Suppressor macrophage (primary cell): ENCODE data around the gene HK2.
A peak's percentile ranks its signal among the peaks of the same experiment; 100 is the strongest.
"Not testable (repeated sequence)": the region's sequence is repeated elsewhere in the genome, so short reads cannot be mapped to it uniquely, and the experiment has no call there.

Experiments
- DNase-seq, 4 experiments: peaks; one replicate each; pipeline ENCODE4 v3.0.0-alpha.2; 2020 to 2022

HK2 gene

DNA sequence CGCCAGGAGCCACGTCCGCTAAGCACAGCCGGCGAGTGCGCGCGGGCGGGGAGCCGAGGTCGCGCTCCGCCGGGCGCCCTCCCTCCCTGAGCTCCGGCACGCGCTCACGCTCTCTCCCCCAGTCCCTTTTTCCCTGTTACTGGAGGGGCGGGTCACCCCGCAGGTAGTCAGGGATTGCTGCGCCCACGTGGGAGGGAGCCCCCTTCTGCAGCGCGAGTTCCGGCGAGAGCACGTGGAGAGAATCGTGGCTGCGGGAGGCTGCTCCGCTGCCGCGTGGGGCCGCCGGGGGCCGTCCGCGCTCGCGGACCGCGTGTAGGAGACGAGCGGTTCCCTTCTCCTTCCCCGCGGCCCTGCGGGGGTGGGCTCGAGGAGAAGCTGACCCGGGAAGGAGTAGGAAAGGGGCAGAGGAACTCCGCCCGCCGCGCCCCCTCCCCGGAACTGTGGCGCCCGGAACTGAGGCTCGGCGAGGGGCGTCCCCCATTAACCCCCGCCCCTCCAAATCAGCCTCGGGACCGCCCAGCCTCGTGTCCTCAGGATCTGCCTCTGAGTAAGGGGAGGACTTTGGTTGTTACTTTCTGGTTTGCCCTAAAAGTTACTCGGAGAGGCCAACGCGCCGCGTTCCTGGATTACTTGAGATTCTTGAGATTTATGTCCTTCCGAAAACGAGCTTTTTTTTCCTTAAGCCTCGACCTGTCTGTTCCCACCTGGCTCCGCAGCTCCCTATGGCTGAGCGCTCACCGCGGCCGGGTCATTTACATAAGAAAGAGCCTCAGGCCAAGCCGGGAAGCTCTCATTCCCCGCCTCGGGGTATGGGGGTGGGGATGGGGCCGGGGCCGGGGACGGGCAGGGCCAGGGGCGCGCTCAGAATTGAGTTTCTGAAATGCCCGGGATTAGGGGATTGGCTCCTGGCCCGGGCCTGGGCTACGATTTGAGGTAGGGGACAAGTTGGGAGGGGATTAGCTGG, 1.1 kb downstream of the HK2 start:
- DNase-seq: peak; percentile 84 to 93 (median 90)

DNA sequence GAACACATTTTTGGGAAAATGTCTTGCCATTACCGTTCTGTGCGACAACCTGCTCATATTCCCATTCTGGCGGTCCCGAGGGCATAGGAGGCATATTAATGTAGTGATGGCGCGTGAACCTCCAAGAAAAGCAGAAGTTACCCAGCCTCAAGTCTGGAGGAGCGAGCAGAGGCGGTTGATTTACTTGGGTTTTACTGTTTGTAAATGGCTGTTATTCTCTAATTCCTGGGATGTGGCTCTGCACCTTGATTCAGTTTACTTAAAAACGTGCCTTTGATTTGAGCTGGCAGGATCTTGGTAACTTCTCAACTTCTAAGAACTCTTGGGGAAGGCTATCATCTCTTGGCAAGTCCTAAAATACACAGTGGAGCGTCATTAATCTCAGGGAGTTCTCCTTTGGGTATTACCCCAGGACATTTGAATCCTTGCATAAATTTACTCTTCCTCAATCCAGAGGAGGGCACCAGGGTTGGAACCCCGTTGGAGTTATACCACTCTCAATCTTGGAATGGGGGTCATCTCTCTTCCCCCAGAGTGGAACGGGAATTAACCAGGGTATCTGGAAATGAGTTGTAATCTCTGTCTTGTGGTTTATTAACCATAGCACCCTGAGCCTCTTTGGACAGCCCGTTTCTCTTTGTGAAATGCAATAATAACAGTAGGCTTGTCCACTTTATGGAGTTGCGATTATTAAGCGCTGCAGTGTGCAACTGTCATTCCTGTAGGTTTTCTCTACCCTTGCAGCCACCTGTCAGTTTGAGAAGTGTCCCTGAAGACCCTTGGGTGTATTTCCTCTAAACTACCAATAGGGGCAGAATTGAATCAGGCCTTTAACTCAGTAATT, 2.1 kb downstream of the HK2 start:
- peak; percentile 72 to 84 (median 78) for DNase-seq

DNA sequence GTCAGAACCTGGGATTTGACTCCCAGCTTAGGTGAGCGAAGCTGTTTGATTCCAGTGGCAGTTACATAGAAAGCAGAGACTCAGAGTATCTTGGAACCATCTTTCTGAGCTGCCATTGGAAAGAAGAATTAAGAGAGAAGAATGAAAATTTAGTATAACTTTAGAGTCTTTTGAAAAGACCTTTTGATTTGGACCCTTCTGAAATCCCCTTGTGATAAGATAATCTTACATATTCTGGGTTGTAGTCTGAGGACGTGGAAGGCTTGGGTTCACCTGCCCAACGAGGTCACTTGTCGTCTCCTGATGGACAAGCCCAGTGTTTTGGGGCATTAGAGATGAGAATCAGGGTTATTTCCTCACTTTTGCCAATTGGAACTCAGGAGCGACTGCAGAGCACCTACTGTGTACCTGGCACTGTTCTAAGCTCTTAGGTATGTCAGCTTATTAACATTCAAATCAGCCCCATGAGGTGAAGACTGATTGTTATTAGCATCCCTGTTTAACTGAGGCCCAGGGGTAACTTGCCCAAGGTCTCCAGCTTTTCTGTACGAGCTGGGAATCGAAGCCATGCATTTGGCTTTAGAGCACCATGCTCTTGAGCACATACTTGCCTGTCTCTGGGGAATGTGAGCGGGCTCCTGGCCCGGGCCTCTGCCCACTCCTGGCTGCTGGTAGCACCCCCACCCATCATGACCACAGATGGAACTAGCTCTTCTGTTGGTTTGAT, 2.9 kb downstream of the HK2 start:
- DNase-seq: no peak

DNA sequence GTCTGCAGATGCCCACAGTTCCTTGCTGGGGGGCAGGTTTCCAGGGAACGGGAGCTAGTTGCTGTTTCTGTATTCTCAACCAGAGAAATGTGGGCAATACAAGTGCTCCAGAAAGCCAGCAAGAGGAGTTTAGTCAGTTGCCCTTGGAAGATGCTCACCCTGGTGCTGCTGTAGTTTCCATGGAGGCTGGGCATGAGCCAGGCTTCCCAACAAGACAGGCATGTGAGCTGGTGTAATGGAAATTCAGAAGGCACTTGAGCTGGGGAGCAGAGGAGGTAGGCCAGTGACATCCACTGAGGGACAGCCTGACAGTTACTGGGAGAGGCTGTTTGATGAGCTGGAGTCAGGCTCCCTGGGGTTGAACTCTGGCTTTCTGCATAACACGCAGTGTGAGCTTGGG, 7.7 kb downstream of the HK2 start:
- no peak for DNase-seq

DNA sequence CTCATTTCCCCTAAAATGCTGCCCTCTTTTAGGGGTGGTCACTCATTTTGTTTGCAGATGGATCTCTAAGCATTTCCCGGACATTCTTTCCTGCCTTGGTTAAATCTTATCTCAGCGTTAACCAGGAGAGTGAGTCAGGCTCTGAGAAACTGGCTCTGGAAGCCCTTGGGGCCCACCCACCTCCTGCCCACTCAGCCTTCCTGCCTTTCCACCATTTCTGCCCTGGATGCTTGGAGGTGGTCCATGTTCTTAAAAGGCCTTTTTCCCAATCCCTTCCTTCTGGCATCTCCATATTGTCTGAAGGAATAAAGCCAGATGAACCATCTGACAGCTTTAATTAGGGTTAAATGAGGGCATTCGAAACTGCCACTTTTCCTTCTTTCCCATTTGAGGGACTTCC, 9.5 kb downstream of the HK2 start:
- peak in 3 of 4 experiments; percentile 40 to 46 (median 42) for DNase-seq

DNA sequence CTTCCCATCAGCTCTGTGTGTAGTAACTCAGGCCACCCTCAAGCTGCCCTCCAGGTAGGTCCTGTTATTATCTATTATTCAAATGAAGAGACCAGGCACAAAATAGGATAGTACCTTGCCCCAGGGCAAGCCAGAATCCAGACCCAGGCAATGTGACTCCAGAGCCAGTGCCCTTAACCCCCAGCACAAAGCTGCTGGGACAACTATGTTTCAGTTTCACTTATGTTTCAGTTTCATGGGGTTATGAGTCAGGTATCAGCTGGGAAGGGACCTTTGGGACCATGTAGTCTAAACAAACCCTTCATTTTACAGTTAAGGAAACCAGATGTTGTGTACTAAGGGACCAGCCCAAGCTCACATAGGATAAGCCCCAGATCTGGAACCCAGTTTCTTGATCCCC, 10.0 kb downstream of the HK2 start:
- DNase-seq: peak; percentile 63 to 83 (median 71)

DNA sequence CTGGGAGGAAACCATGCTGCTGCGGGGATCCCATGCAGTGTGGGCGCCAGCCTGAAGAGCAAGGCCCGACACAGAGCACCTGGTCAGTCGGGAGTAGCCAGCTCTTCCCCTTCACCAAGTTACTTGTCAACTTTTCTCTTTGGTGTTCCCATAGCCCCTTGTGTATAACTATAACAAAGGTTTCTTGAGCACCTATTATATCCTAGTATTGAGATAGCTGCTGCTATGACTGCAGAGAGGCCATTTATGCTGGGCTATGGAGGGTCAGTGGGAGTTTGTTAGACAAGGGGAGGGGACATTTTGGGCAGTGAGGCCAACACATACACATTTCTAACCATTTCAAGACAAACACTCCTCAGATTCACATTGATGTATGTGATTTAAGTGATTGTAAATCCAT, 10.8 kb downstream of the HK2 start:
- DNase-seq: no peak

DNA sequence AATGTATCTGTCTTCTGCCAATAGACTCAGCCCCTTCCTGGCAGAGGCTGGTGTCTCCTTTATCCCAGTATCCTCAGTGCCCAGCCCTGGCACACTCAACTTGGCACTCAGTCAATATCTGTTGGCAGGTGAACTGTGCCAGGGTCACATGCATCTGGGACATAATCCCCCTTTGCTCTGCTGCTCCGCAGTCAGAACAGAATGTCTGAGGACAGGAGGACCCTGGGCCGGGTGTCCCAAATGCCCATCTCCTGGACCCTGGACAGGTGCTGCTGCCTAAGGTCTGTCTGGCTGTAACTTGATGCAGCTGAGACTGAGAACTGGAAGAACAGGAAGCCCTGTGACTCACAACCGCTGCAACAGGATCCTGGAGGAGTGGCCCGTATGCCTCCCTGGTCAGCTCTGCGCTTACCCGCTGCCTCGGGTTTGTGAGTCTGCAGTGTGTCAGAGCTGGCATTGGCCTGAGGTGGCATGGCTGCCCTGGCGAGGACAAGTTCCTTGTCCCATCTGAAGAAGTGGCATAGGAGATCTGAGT, 11.4 kb downstream of the HK2 start:
- peak; percentile 92 to 98 (median 96) for DNase-seq

DNA sequence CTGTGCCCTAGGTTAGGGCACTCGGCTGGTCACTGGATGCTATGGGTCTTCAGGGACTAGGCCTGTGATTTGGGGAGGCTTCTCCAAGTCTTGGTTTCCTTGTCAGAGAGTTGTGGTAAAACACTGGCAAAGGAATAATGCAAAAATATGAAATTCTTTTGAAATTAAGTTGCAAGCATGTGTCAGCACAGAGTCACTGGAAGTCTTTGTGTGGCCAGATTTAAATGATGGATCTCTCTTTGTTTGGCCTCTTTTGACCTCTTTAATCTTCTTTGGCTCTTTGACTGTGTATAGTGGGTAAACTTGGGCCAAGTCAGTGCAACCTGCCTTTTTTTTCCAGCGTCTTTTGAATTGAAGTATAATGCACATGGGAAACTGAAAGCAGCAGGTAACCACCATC, 12.1 kb downstream of the HK2 start:
- DNase-seq: no peak

DNA sequence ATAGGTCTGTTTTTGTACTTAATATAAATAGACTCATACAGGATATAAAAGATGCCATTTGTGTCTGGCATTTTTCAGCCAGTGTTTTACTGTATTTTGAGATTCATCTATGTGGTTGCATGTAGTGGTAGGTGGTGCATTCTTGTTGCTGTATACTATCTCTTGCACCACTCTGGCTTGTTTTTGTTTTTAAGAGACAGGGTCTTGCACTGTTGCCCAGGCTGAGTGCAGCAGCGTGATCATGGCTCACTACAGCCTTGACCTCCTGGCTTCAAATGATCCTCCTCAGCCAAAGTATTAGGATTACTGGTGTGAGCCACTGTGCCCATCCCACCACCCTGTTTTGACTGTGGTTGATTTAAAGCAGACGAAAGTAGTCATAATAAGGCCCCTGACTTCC, 12.6 kb downstream of the HK2 start:
- DNase-seq: no peak

DNA sequence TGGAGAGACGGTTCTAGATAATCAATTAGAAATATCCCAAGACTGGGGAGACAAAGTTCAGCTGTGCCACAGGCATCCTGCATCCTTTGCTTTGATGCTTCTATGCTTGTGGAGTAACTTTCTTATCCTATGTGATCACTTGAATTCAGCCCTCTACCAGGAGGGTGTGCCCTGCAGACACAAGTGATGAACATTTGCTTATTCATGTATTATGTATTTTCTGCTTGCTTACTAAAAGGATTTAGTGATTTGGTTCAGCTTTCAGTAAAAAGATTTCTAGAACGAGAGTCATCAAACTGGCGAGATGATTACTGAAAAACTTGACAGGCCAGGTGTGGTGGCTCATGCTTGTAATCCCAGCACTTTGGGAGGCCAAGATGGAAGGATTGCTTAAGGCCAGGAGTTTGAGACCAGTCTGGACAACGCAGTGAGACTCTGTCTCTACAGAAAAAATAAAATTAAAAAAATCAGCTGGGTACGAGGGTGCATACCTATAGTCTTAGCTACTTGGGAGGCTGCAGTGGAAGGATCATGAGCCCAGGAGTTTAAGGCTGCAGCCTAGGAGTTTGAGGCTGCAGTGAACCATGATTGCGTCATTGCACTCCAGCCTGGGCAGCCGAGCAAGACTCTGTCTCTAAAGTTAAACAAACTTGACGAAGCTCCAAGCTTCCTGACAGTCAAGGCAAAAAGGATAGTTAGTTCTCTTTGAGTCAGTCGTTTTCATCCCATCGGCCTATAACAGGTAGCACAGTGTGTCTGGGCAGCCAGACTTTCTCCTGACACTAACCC, 13.3 kb downstream of the HK2 start:
- peak in 1 of 4 experiments; percentile 43 for DNase-seq

DNA sequence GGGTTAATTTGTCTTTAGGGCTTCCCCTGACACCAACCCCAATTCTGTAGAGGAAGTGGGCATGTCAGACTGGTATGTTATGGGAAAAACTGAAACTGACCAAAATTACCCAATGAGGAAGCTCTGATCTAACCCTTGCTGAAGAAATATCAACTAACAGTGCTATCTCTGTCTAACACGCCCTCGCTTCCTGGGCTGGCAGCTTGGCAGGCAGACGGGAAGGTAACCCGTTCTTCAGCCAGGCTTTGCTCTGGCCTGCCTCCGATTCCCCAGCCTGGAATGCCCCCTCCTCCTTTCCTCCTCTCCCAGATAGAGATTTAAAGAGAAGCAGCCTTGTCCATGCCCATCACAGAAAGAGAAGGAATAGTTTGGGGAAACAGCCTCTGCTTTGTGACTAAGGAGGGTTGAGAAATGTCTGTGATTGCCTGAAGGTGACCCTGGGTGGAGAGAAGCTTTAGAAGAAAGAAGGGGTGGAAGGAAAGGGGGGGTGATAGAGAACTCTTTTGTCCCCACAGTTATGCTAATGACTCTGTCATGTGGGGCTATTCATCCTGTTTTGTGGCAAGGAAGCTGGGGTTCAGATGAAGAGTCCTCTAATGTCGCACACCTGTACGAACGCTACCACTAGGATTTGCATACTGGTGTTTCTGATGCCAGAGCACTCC, 15.4 kb downstream of the HK2 start:
- DNase-seq: peak; percentile 75 to 93 (median 91)

DNA sequence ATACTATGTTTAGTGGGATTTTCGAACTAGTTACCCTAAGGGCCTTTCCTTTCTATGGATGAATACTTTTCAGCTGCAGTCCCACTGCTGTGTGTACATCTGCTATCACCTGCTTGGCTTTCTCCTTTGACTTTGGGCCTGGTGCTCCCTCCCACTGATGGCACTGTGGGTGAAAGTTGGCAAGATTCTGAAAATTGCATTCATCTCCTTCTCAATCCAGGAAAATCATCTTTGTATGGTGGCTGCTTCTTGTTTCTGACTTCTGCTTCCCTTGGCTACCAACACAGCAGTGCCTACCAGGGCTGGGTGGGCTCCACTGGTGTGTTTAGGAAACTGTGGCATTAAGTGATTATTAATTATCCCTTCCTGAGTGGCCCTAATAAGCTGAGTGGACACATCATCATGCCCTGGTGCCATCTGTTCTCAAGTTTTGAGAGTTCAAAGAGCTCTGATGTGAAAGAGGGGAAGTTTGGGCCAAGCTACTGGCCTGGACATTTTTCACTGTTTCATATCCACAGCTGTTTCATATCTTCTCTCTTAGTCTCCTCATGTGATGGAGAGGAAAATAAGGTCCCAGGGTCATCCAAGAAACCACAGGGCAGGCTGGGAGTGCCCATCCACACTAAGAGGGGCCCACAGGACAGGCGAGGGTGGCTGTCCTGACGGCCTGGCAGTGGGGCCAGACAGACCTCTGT, 16.7 kb downstream of the HK2 start:
- peak in 3 of 4 experiments; percentile 40 to 44 (median 42) for DNase-seq

DNA sequence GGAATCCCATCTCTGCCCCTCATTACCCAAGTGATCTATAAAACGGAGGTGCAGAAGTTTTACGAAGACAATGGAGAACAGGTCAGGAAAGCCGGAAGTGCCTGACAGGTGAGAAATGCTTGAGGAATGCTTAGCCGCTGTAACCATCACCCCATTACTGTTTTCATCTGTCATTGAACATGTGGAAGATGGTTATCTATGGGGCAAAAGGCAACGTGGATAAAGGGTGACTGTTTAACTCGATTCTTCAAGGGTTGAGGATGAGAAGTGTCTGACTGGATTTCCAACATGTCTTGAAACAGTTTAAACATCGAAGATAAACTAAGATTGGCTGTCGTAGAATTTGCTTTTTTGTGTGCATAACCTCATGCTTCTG, 17.3 kb downstream of the HK2 start:
- DNase-seq: no peak

DNA sequence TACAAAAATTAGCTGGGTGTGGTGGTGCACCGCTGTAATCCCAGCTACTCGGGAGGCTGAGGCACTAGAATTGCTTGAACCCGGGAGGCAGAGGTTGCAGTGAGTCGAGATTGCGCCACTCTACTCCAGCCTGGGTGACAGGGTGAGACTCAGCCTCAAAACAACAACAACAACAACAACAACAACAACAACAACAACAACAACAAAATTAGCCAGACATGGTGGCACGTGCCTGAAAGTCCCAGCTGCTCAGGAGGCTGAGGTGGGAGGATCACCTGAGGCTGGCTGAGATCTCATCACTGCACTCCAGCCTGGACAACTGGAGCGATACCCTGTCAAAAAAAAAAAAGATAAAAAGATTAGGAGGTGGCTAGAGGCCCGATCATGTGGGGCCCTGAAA, 19.4 kb downstream of the HK2 start:
- not testable (repeated sequence) for DNase-seq

DNA sequence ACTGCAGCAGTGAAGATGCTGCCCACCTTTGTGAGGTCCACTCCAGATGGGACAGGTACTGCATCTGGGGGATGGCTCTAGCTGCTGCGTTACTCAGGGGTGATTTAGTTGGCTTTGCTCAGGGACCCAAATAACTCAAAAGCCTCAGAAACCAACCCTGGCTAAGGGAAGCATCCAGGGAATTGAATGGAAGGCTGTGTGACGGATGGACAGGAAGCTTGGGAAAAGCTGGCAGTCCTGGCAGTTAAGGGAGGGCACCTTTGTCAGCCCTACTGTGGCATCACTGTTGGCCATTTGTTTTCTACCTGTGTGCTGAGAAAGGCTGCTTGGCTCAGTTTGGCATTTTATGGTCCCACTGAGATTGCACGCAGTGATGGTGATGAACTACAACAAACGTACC, 20.5 kb downstream of the HK2 start:
- DNase-seq: no peak

DNA sequence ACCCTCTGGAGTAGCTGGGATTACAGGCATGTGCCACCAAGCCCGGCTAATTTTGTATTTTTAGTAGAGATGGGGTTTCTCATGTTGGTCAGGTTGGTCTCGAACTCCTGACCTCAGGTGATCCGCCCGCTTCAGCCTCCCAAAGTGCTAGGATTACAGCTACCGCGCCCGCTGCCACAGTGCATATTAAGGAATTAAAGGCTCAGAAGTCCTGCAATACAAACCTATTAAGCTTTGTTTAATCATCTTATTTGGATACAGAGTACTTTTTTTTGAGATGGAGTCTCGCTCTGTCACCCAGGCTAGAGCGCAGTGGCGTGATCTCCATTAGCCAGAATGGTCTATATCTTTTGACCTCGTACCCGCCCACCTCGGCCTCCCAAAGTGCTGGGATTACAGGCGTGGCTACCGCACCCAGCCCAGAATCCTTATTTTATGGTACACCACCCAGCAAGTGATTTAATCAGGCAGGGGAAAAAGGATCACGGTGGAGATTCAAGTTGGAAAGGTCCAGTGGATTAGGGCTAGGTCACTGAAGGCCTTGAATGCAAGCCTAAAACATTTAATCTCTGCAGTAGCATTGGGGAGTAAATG, 21.3 kb downstream of the HK2 start:
- not testable (repeated sequence) for DNase-seq

DNA sequence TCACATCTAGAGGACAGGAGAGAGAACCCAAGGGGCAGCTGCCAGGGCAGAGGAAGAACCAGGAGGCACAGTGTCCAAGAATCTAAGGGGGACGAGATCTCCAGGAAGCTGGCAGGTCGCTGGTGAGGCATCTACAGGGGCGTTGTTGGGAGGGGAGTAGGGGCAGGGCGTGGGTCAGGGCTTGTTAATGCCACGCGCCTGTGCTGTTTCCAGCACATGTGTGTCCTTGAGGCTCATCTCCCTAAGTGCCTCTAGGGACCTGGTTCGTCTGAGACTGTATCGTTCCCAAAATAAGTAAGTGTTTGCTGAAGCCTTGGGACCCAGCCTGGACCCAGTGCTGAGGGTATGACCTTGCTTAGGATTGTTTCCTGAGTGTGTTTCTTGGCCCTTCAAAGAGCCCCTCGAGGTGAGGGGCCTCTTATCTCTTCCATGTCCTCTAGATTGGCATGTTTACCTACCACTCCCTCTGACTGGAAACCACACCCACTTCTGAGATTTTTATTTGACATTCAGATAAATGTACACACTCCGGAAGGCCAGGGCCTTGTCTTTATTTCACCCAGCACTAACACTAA, 22.2 kb downstream of the HK2 start:
- no peak for DNase-seq

DNA sequence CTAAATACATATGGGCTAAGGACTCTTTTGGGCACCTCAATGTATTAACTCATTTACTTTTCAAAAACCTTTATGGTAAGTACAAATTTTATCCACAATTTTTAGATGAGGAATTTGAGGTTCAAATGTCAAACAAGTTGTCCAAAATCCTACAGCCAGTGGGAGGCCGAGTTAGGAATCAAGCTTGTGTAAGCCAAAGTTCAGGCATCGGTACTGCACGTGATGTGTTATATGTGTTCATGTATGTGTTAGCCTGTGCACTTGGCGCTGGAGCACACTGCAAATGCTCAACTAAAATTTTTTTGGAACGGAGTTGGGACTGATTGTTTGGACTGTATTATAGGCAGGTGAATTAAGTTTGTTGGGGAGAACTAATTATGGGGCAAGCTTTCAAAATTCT, 22.7 kb downstream of the HK2 start:
- no peak for DNase-seq

DNA sequence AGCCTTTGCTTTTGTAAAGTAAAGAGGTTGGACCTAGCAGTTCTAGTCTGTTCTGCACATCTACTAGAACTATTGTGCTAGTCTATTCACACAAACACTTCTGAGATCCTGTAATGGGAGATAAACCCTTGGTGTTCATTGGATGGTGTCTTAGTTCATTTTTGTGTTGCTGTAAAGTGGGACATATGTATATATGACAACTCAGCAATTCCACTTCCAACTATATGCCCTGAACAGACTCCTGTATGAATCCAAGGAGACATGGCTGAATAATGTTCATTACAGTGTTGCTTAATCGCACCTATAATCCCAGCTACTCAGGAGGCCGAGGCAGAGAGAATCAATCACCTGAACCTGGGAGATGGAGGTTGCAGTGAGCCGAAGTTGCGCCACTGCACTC, 23.3 kb downstream of the HK2 start:
- DNase-seq: no peak
